Upper lobe of right lung (tissue), 1 donor: ENCODE data around the gene HSD17B3. TPM values are rescaled to one million over a fixed set of nuclear protein-coding genes. Genes with fewer than 3 reads are reported as not detected.

Experiments
- ATAC-seq: fragments of 200-7000 bp; cut with Tn5 transposase; one replicate; pipeline ENCODE4 v1.9.1; 2020; ENCODE audit warnings: mild to moderate bottlenecking, moderate library complexity
- DNase-seq: peaks from one replicate; pipeline ENCODE4 v3.0.0-alpha.2; 2020
- H3K27ac ChIP-seq: fragments of 200-600 bp; one replicate; pipeline ENCODE4 v1.8.0; 2022
- H3K27me3 ChIP-seq: fragments of 200-600 bp; one replicate; pipeline ENCODE4 v1.8.0; 2022; ENCODE audit warnings: mild to moderate bottlenecking
- H3K36me3 ChIP-seq: fragments of 200-600 bp; one replicate; pipeline ENCODE4 v1.8.0; 2022
- H3K4me1 ChIP-seq: fragments of 200-600 bp; one replicate; pipeline ENCODE4 v1.8.0; 2022
- H3K4me3 ChIP-seq: fragments of 200-600 bp; one replicate; pipeline ENCODE4 v1.8.0; 2022; ENCODE audit warnings: mild to moderate bottlenecking
- H3K9me3 ChIP-seq: fragments of 200-600 bp; one replicate; pipeline ENCODE4 v1.8.0; 2022
- CTCF ChIP-seq: fragments of 200-600 bp; IDR thresholded peaks from one replicate; pipeline ENCODE4 v1.8.0; 2022; ENCODE audit warnings: antibody characterized with exemption
- intact Hi-C: fragments of 100-400 bp; cut with DNase I; formaldehyde crosslinking; loops from one replicate; pipeline ENCODE4 v1.11.0; 2022
- total RNA-seq: library from RNA; stranded (reverse); fragmentation: NEBNext Ultra II Directional; extraction: Animal tissue kit (Norgen Biotek cat#: 25700); gene quantifications from one replicate; pipeline ENCODE4 v1.2.1, GENCODE V29; 2021
- donor health status: DM: no; HTN: yes; CAD: no; lungs with severe emphysema.

Gene HSD17B3
- total RNA-seq, 1 donor from 2014 or later, result 0.81 TPM

- H3K36me3 ChIP-seq, result no peaks in the 10 kb centered on the region
- H3K4me3 ChIP-seq, result no peak overlapping the region
- intact Hi-C loops, result no loop called here
- H3K27ac ChIP-seq, result no peak overlapping the region
- ATAC-seq (no peak), DNase-seq (no peak)
- H3K4me1 ChIP-seq, result no peaks in the 10 kb centered on the region
- H3K27me3 ChIP-seq, result no peaks in the 10 kb centered on the region
- TF ChIP-seq CTCF, result no peak
- H3K9me3 ChIP-seq, result no peaks in the 10 kb centered on the region
Observed at GRCh38 chr9:96304230-96304629, 2.3 kb upstream of the HSD17B3 start.

- H3K4me1 ChIP-seq, result no peaks in the 10 kb centered on the region
- intact Hi-C loops, result no loop called here
- no peaks in the 10 kb centered on the region for H3K9me3 ChIP-seq
Observed at GRCh38 chr9:96299823-96300222, 2.2 kb downstream of the HSD17B3 start.

GRCh38 chr9:96294159-96294545 is 7.8 kb downstream of the HSD17B3 start:
- H3K27ac ChIP-seq, result no peak overlapping the region
- H3K9me3 ChIP-seq, result no peaks in the 10 kb centered on the region
- H3K27me3 ChIP-seq, result no peaks in the 10 kb centered on the region
- H3K4me3 ChIP-seq, result no peak overlapping the region
- H3K36me3 ChIP-seq, result no peaks in the 10 kb centered on the region
- intact Hi-C loops, result no loop called here
- no peak for DNase-seq
- ATAC-seq, result no peak
- TF ChIP-seq CTCF, result no peak
- H3K4me1 ChIP-seq, result no peaks in the 10 kb centered on the region

More at GRCh38 chr9:96299823-96300222, 2.2 kb downstream of the HSD17B3 start:
- H3K36me3 ChIP-seq, result no peaks in the 10 kb centered on the region
- TF ChIP-seq CTCF, result no peak
- no peak overlapping the region for H3K27ac ChIP-seq
- no peak overlapping the region for H3K4me3 ChIP-seq
- H3K27me3 ChIP-seq, result no peaks in the 10 kb centered on the region
- DNase-seq, result no peak
- no peak for ATAC-seq

GRCh38 chr9:96293498-96294158 is 8.3 kb downstream of the HSD17B3 start:
- H3K36me3 ChIP-seq, result no peaks in the 10 kb centered on the region
- ATAC-seq (no peak), DNase-seq (no peak)
- H3K27ac ChIP-seq, result no peak overlapping the region
- H3K4me1 ChIP-seq, result no peaks in the 10 kb centered on the region
- no peak overlapping the region for H3K4me3 ChIP-seq
- H3K27me3 ChIP-seq, result no peaks in the 10 kb centered on the region
- no peak for TF ChIP-seq CTCF
- intact Hi-C loops, result no loop called here
- H3K9me3 ChIP-seq, result no peaks in the 10 kb centered on the region

- Histone ChIP-seq H3K9me3 (no peaks in the 10 kb centered on the region), H3K4me3 (no peak overlapping the region), H3K27me3 (no peaks in the 10 kb centered on the region), H3K36me3 (no peaks in the 10 kb centered on the region), H3K4me1 (no peaks in the 10 kb centered on the region), H3K27ac (no peak overlapping the region)
- no peak for TF ChIP-seq CTCF
- DNase-seq (no peak), ATAC-seq (no peak)
- intact Hi-C loops, result no loop called here
Observed at GRCh38 chr9:96289392-96289791, 12.6 kb downstream of the HSD17B3 start.

- Histone ChIP-seq H3K4me1 (no peaks in the 10 kb centered on the region), H3K9me3 (no peaks in the 10 kb centered on the region), H3K36me3 (no peaks in the 10 kb centered on the region), H3K4me3 (no peak overlapping the region), H3K27me3 (no peaks in the 10 kb centered on the region), H3K27ac (no peak overlapping the region)
- intact Hi-C loops, result no loop called here
- TF ChIP-seq CTCF, result no peak
- DNase-seq (no peak), ATAC-seq (no peak)
Observed at GRCh38 chr9:96281641-96282040, 20.3 kb downstream of the HSD17B3 start.
